Head of caudate nucleus (tissue), 42 donors: ENCODE measurements around the gene HOXB7.

Experiments
- DNase-seq, 42 donors: peaks; one replicate each; pipeline versions ENCODE4 v3.0.0 to v3.0.0-alpha.2; 2020 to 2021; ENCODE audit warnings: mixed read lengths in 7 of 42
- intact Hi-C: fragments of 100-400 bp; cut with DNase I; formaldehyde crosslinking; loops from one replicate; pipeline ENCODE4 v1.15.0; 2022

The HOXB7 gene

GRCh38 chr17:48637323-48638260 lies 26.8 kb upstream of the HOXB7 start:
- intact Hi-C loops = no loop called here
- DNase-seq = no peak

DNA sequence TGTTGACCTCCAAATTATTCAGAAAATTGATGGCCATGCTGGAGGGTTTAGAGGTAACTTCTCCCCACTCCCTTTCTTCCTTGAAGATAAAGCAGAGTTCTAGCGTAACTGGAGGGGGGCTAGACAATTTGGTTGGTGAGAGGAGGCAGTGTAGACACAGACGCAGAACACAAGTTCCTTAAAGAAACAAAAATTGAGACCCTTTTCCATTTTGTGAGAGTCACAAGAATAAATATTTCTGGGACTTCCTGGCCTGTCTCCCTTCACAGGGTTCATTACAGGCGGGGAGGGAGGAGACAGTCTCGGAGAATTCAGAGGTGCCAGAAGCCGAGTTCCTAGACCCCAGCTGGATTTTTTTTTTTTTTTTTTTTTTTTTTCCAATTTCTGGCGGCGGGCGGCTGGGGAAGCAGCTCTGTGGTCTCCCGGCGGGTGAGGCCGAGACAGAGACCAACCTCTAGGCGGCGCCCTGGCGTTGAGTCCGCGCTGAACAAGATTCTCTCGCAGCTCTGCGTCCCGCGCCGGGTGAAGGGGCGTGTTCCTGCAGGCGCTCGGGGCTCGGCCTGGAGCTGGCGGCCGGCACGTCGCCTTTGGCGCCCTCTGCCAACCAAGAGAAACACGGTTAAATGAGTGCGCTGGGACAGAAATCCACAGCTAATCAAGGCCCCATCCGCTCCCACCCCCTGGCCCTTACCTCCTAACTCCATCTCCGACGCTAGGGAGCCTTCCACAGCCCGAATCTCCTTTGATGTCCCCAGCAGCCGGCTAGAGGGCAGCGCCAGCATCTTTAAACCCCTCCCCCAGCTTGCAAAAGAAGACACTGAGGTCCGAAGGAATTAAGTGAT lies 25.6 kb upstream of the HOXB7 start:
- peak in 35 of 42 donors; percentile 7 to 69 (median 33) for DNase-seq
- intact Hi-C loops = no loop called here

- intact Hi-C loops = no loop called here
- DNase-seq = no peak
Observed at GRCh38 chr17:48634493-48635208, 23.8 kb upstream of the HOXB7 start.

- DNase-seq = no peak
- intact Hi-C loops = no loop called here
Observed at GRCh38 chr17:48633266-48633677, 22.5 kb upstream of the HOXB7 start.

- intact Hi-C loops = no loop called here
- no peak for DNase-seq
Observed at GRCh38 chr17:48632579-48633265, 21.9 kb upstream of the HOXB7 start.

DNA sequence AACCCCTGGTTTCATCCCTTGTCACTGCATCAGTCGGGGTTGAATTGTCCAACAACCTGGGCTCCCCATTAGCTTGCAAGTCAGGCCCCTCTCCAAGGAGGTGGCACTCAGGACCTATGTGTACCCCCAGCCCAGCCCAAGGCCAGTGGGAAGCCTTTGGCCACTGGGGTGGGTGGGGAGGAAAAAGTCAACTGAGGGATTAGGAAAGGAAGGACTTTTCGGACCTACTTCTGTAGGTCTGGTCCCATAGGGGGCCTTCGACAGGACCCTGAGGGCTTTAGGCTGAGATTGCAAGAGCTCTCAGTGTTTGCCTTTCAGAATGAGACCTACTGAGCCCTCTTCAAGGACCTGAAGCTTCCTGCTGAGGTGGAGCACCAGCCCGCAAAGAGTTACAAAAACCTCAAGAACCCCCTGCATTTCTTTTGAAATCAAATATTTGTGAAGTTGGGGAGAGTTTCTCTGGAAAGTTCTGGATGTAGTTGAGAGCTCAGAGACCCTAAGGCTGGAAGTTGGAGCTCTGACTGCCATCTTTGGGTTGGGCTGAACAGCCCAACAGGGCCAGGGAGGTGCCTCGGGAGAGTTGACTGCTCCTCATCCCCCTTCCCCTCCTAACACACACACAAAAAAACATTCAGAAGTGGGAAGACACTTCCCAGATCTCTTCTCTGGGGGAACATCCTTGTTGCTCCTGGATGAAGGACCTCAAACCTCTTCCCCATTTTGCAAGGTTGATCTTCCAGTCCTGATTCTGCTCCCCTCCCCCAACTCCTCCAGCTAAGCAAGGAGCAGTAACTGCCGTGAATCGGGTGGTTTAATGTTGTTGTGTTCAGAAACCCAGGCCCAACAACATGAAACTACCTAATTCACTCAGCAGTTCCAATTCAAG lies 21.1 kb upstream of the HOXB7 start:
- no peak for DNase-seq
- intact Hi-C loops = no loop called here

GRCh38 chr17:48630925-48631692 lies 20.3 kb upstream of the HOXB7 start:
- DNase-seq = no peak
- intact Hi-C loops = no loop called here

DNA sequence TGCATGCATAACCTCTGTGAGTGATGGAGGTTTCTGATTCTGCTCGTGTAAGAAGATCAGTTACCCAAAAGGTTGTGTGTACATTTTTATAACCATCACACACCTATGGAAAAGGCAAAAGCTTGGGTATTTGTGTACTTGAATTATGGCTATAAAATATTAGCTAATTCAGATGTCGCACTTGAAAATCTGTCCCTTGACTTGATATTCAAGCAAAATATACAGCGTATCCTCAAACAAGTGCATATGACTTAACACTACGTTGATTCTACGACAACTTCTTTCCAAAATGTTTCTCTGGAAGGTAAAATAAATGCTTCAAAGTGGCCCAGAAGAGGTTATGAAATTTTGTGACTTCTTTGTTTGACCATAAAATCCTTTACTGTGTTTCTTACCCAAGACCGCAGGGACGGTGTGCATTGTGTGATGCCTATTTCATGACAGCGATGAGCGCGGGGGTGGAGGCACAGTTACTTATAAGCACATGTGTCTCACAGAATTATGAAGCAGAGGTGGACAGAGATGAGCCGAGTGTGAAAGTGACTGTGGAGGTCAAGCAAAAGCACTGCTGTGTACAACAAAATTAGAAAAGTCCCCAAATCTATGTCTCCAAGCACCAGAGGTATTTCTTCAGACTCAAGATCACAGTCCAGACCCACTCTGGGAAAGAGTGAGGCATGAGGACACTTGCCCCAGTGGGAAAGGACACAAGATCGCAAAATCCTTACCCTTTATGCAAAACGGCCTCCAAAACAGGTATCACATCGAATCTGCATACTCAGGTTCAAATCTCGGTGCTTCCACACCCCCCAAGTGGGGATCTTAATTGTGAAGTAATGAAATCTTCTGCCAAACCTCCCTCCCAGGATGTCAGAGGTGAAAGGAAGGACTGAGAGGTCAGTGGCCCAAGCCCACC lies 19.4 kb upstream of the HOXB7 start:
- intact Hi-C loops = no loop called here
- no peak for DNase-seq

DNA sequence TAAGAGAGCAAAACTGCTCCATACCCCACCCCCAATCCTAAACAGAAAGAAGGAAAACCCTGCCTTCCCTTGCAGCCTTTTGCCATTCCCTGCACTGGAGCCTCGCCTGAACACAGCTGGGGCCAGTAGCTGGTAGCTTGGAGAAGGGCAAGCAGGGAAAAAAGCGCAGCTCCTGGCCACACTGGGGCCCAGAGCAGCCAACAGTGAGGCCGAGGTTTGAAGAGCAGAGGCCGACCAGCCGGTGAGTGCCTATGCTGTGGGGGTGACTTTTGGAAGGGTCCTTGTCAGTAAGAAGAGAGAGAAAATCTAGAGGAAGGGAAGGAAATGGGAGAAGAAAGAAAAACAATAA lies 18.6 kb upstream of the HOXB7 start:
- intact Hi-C loops = no loop called here

GRCh38 chr17:48628649-48629410 lies 18.0 kb upstream of the HOXB7 start:
- intact Hi-C loops = no loop called here

More for the DNA sequence above, 18.6 kb upstream of the HOXB7 start:
- no peak for DNase-seq

GRCh38 chr17:48627623-48628521 lies 17.1 kb upstream of the HOXB7 start:
- intact Hi-C loops = no loop called here
- DNase-seq = no peak

More at GRCh38 chr17:48628649-48629410, 18.0 kb upstream of the HOXB7 start:
- DNase-seq = no peak

DNA sequence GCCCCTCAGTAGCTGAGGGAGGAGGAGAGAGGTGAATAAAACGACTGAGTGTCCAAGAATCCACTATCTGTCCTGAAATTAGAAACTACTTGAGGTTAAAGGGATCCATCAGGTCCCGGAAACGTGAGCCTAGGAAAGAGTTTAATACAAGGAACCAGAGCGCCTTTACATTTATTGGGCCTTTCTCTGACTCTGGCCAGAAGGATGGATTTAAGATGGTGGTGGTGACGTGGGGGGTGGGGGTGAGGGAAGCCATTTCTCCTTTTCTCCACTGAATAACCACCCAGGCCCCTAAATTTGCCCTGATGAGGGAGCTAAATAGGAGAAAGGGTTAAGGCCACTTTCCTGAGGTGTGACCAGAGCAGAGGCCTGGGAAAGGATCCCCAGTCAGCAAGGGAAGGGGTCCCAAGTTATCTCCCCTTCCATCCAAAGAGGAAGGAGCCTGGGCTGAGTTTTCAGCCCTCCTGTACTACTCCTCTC lies 16.3 kb upstream of the HOXB7 start:
- no peak for DNase-seq
- intact Hi-C loops = no loop called here

DNA sequence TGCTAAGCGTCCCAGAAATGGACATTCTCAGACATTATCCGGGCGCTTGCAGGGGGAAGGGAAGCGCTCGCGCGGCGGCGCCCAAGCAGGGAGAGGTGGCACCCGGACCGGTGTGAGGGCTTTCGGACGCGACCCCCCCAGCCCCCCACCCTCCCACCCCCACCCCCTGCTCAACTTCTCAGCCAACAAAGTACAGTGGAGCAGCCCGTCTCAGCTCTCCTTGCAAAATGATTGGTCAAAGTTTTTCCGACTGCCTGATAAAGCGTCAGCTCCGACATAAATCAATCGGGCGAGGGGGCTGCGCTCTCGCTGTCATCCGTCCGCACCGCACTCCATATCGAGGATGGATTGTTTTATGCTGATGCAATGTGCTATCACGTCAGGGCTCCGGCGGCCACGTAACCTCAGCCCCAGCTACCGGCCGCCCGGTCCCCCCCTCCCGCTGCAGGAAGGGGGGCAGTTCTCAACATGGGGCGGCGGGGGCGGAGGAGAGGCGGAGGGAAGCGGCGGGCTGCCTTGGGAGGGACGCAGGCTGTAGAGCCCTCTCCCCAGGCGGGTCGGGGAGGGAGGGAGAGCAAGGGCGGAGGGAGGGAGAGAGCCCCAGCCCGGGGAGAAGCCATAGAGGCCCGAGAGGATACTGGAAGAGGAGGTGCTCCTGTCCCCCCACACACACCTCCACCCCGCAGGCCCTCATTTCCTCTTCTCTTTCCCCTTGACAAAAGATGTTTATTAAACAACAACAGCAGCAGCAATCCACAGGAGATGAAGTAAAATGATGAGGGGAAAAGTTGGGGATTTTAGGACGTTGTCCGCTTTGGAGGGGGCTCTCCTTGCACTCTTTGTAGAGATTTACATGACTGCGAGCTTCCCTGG lies 15.7 kb upstream of the HOXB7 start, which contains the start of gene HOXB9:
Gene HOXB9 (minus strand): TSS at position 114 of the 873 bp plus-strand sequence. CDS start 89 bp downstream, at position 25.
- intact Hi-C loops = no loop called here
- no peak for DNase-seq
